Measurements from ENCODE around the gene SEMA3E. TPM values are rescaled to one million over a fixed set of nuclear protein-coding genes. Genes with fewer than 3 reads are reported as not detected.

Gene SEMA3E
- total RNA-seq, 1 experiment from 2014 or later: 2.5 TPM

- peaks cover 39% of the 10 kb centered on the region for H3K4me1 Mint-ChIP-seq
- H3K36me3 Mint-ChIP-seq: no peaks in the 10 kb centered on the region
- no peak overlapping the region for H3K4me3 Mint-ChIP-seq
- TF ChIP-seq ZNF425 (CRISPR knock-in tag; conservative IDR thresholded peaks at IDR 0.05) (no peak), USF1 (CRISPR knock-in tag; IDR thresholded peaks at IDR 0.05) (0 out of 2 replicates have a peak, but pooled peaks have one; percentile 23)
- DNase-seq (ENCODE audit: low spot score): no peak
- POLR2A ChIA-PET: interaction anchor here (0.5 kb wide), 1 partner anchor 21 kb away, joined by 3 read pairs; no protein-coding TSS in a partner anchor
- CTCF ChIA-PET: interaction anchor here (1.4 kb wide), 1 partner anchor 97 kb away, joined by 4 read pairs; no protein-coding TSS in a partner anchor
- ATAC-seq: peak; percentile 71
- no peaks in the 10 kb centered on the region for H3K27me3 Mint-ChIP-seq (ENCODE audit: low read depth)
- no peaks in the 10 kb centered on the region for H3K9me3 Mint-ChIP-seq
- H3K27ac Mint-ChIP-seq: peak overlapping the region; percentile 6; the same call in 1 of the 2 replicates
Observed at GRCh38 chr7:83611776-83612175, 37.2 kb downstream of the SEMA3E start.

GRCh38 chr7:83610649-83611304 lies 38.2 kb downstream of the SEMA3E start:
- ChIA-PET POLR2A (no interaction called here), CTCF (interaction anchor here (0.9 to 1.4 kb wide), 2 partner anchors 96 to 143 kb away, joined by 3 to 4 read pairs; no protein-coding TSS in a partner anchor)
- ATAC-seq: peak; percentile 93
- H3K27ac Mint-ChIP-seq: peak overlapping the region; percentile 20
- TF ChIP-seq NR3C1 (CRISPR knock-in tag; conservative IDR thresholded peaks at IDR 0.05; ENCODE audit: low read depth) (no peak), AFF4 (CRISPR knock-in tag; IDR thresholded peaks at IDR 0.05; ENCODE audit: borderline replicate concordance) (no peak), ZNF416 (CRISPR knock-in tag; IDR thresholded peaks at IDR 0.05) (no peak), SMAD4 (CRISPR knock-in tag; IDR thresholded peaks at IDR 0.05) (no peak), ETV6 (CRISPR knock-in tag; IDR thresholded peaks at IDR 0.05) (no peak), FOXK1 (CRISPR knock-in tag; IDR thresholded peaks at IDR 0.05) (no peak), NR2C2 (CRISPR knock-in tag; IDR thresholded peaks at IDR 0.05) (no peak), NFE2L1 (CRISPR knock-in tag; IDR thresholded peaks at IDR 0.05) (no peak), E2F5 (CRISPR knock-in tag; IDR thresholded peaks at IDR 0.05) (no peak), EMX1 (CRISPR knock-in tag; IDR thresholded peaks at IDR 0.05) (no peak), ZNF317 (CRISPR knock-in tag; IDR thresholded peaks at IDR 0.05; ENCODE audit: borderline replicate concordance, low read depth) (no peak), KAT7 (CRISPR knock-in tag; IDR thresholded peaks at IDR 0.05; ENCODE audit: borderline replicate concordance) (no peak), ATF2 (CRISPR knock-in tag; IDR thresholded peaks at IDR 0.05; ENCODE audit: borderline replicate concordance, low read depth) (no peak), SP1 (CRISPR knock-in tag; conservative IDR thresholded peaks at IDR 0.05) (no peak)
- H3K4me3 Mint-ChIP-seq: no peak overlapping the region
- H3K9me3 Mint-ChIP-seq: peaks cover 5% of the 10 kb centered on the region
- H3K27me3 Mint-ChIP-seq (ENCODE audit: low read depth): no peaks in the 10 kb centered on the region
- DNase-seq (ENCODE audit: low spot score): peak; percentile 16
- no peaks in the 10 kb centered on the region for H3K36me3 Mint-ChIP-seq
- H3K4me1 Mint-ChIP-seq: peaks cover 29% of the 10 kb centered on the region
